ENCODE measurements around the gene GRSF1.
"Not testable (repeated sequence)": the region's sequence is repeated elsewhere in the genome, so short reads cannot be mapped to it uniquely, and the experiment has no call there.

GRSF1 gene

GRCh38 chr4:70833675-70834074 is 6.0 kb downstream of the GRSF1 start:
- DNase-seq (ENCODE audit: low read depth, low spot score): no peak

- DNase-seq (ENCODE audit: low read depth, low spot score): no peak
Observed at GRCh38 chr4:70831293-70831692, 8.4 kb downstream of the GRSF1 start.

GRCh38 chr4:70830054-70830453 is 9.6 kb downstream of the GRSF1 start:
- no peak for DNase-seq (ENCODE audit: low read depth, low spot score)

GRCh38 chr4:70829492-70829891 is 10.2 kb downstream of the GRSF1 start:
- DNase-seq (ENCODE audit: low read depth, low spot score): no peak

GRCh38 chr4:70829015-70829414 is 10.7 kb downstream of the GRSF1 start:
- DNase-seq (ENCODE audit: low read depth, low spot score): no peak

GRCh38 chr4:70818921-70819320 is 20.8 kb downstream of the GRSF1 start:
- DNase-seq (ENCODE audit: low read depth, low spot score): no peak

GRCh38 chr4:70818173-70818855 is 21.4 kb downstream of the GRSF1 start:
- no peak for DNase-seq (ENCODE audit: low read depth, low spot score)

- no peak for DNase-seq (ENCODE audit: low read depth, low spot score)
Observed at GRCh38 chr4:70816894-70817293, 22.8 kb downstream of the GRSF1 start.

- no peak for DNase-seq (ENCODE audit: low read depth, low spot score)
Observed at GRCh38 chr4:70815370-70815769, 24.3 kb downstream of the GRSF1 start.

- DNase-seq (ENCODE audit: low read depth, low spot score): no peak
Observed at GRCh38 chr4:70808151-70808550, 31.5 kb downstream of the GRSF1 start.

- DNase-seq (ENCODE audit: low read depth, low spot score): no peak
Observed at GRCh38 chr4:70802928-70803580, 36.6 kb downstream of the GRSF1 start.

GRCh38 chr4:70801265-70801809 is 38.4 kb downstream of the GRSF1 start:
- no peak for DNase-seq (ENCODE audit: low read depth, low spot score)

GRCh38 chr4:70793626-70794025 is 46.1 kb downstream of the GRSF1 start:
- no peak for DNase-seq (ENCODE audit: low read depth, low spot score)

GRCh38 chr4:70788733-70789132 is 51.0 kb downstream of the GRSF1 start:
- no peak for DNase-seq (ENCODE audit: low read depth, low spot score)

GRCh38 chr4:70787496-70787895 is 52.2 kb downstream of the GRSF1 start:
- no peak for DNase-seq (ENCODE audit: low read depth, low spot score)

GRCh38 chr4:70783096-70783495 is 56.6 kb downstream of the GRSF1 start:
- no peak for DNase-seq (ENCODE audit: low read depth, low spot score)

- no peak for DNase-seq (ENCODE audit: low read depth, low spot score)
Observed at GRCh38 chr4:70778888-70779422, 60.7 kb downstream of the GRSF1 start.

GRCh38 chr4:70772929-70773555 is 66.6 kb downstream of the GRSF1 start:
- DNase-seq (ENCODE audit: low read depth, low spot score): no peak

- DNase-seq (ENCODE audit: low read depth, low spot score): not testable (repeated sequence)
Observed at GRCh38 chr4:70769396-70769795, 70.3 kb downstream of the GRSF1 start.

GRCh38 chr4:70768301-70768948 is 71.3 kb downstream of the GRSF1 start:
- no peak for DNase-seq (ENCODE audit: low read depth, low spot score)

All from brain pericyte (primary cell).